ENCODE measurements around the gene FASN.
"Not testable (repeated sequence)": the region's sequence is repeated elsewhere in the genome, so short reads cannot be mapped to it uniquely, and the experiment has no call there.

The FASN gene

GRCh38 chr17:82047914-82048570, 50.0 kb downstream of the FASN start:
- Histone ChIP-seq H3K27ac (ENCODE audit: insufficient read depth, low read depth, low read length, poor library complexity, severe bottlenecking) (no peak overlapping the region), H3K4me3 (ENCODE audit: insufficient read depth, low read depth, low read length) (no peak overlapping the region), H3K27me3 (ENCODE audit: control insufficient read depth, insufficient read depth, low read length, poor library complexity, severe bottlenecking) (no peaks in the 10 kb centered on the region), H3K36me3 (ENCODE audit: control insufficient read depth, insufficient read depth, low read length) (peaks cover 3% of the 10 kb centered on the region), H3K9me3 (ENCODE audit: control insufficient read depth, low read length) (no peaks in the 10 kb centered on the region), H3K4me1 (ENCODE audit: control insufficient read depth, insufficient read depth, low read length) (peaks cover 7% of the 10 kb centered on the region)
- WGBS, 2 experiments, result 88 to 92% methylated on average over 25 of the region's 25 CpGs

GRCh38 chr17:82047379-82047778, 50.7 kb downstream of the FASN start:
- H3K9me3 ChIP-seq (ENCODE audit: control insufficient read depth, low read length), result no peaks in the 10 kb centered on the region
- no peaks in the 10 kb centered on the region for H3K27me3 ChIP-seq (ENCODE audit: control insufficient read depth, insufficient read depth, low read length, poor library complexity, severe bottlenecking)
- H3K4me3 ChIP-seq (ENCODE audit: insufficient read depth, low read depth, low read length), result no peak overlapping the region
- peaks cover 5% of the 10 kb centered on the region for H3K4me1 ChIP-seq (ENCODE audit: control insufficient read depth, insufficient read depth, low read length)
- H3K36me3 ChIP-seq (ENCODE audit: control insufficient read depth, insufficient read depth, low read length), result peaks cover 3% of the 10 kb centered on the region
- H3K27ac ChIP-seq (ENCODE audit: insufficient read depth, low read depth, low read length, poor library complexity, severe bottlenecking), result no peak overlapping the region
- 93 to 95% methylated on average over 24 of the region's 24 CpGs for WGBS, 2 experiments

DNA sequence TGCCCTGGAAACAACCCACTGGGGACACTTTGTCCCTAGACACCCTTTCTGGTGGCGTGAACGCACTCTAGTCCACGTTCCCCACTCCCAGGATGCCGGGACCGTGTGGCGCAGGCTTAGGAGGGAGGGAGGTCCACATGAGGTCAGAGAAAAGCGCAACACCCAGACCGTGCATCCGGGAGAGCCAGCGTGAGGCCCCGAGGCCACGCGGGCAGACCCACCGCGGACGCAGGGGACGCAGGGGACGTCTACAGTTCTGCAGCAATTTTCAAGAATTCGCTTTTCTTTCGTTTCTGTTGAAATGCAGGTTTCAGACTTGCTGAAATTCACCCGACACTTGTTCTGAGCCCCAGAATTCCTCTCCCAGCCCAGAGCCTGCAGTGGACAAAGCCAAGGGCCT, 51.1 kb downstream of the FASN start:
- no peak overlapping the region for H3K4me3 ChIP-seq (ENCODE audit: insufficient read depth, low read depth, low read length)
- H3K36me3 ChIP-seq (ENCODE audit: control insufficient read depth, insufficient read depth, low read length), result peaks cover 3% of the 10 kb centered on the region
- H3K27ac ChIP-seq (ENCODE audit: insufficient read depth, low read depth, low read length, poor library complexity, severe bottlenecking), result no peak overlapping the region
- WGBS, 2 experiments, result 95% methylated on average over 21 of the region's 21 CpGs
- H3K27me3 ChIP-seq (ENCODE audit: control insufficient read depth, insufficient read depth, low read length, poor library complexity, severe bottlenecking), result no peaks in the 10 kb centered on the region
- H3K9me3 ChIP-seq (ENCODE audit: control insufficient read depth, low read length), result no peaks in the 10 kb centered on the region
- peaks cover 5% of the 10 kb centered on the region for H3K4me1 ChIP-seq (ENCODE audit: control insufficient read depth, insufficient read depth, low read length)

DNA sequence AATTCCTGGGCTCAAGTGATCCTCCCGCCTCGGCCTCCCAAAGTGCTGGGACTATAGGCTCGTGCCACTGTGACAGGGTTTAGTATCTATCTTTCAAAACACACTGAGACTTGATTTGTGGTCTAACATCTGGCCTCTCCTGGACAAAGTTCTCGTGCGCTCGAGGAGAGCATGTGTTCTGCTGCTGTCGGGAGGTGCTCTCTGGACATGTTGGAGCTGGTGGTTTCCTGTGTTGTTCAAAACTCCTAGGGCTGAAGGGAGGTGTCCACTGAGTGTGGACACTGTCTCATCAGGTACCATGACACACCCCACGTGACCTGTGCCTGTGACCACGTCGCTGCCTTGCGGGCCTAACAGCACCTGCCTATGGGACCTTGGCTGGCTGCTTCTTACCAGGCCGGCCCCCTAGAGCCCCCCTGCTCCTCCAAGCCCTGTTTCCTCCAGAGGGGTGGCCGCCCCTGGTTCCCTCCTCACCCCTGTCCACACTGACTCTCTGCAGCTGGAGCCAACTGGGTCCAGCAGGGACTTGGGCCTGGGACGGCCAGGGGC, 52.0 kb downstream of the FASN start:
- no peaks in the 10 kb centered on the region for H3K9me3 ChIP-seq (ENCODE audit: control insufficient read depth, low read length)
- WGBS, 2 experiments, result 94% methylated on average over 14 of the region's 14 CpGs

GRCh38 chr17:82043507-82043906, 54.5 kb downstream of the FASN start:
- Histone ChIP-seq H3K36me3 (ENCODE audit: control insufficient read depth, insufficient read depth, low read length) (no peaks in the 10 kb centered on the region), H3K4me1 (ENCODE audit: control insufficient read depth, insufficient read depth, low read length) (no peaks in the 10 kb centered on the region), H3K4me3 (ENCODE audit: insufficient read depth, low read depth, low read length) (no peak overlapping the region), H3K27ac (ENCODE audit: insufficient read depth, low read depth, low read length, poor library complexity, severe bottlenecking) (no peak overlapping the region), H3K9me3 (ENCODE audit: control insufficient read depth, low read length) (no peaks in the 10 kb centered on the region), H3K27me3 (ENCODE audit: control insufficient read depth, insufficient read depth, low read length, poor library complexity, severe bottlenecking) (no peaks in the 10 kb centered on the region)
- 73 to 74% methylated on average over 16 of the region's 16 CpGs for WGBS, 2 experiments

More for the DNA sequence above, 52.0 kb downstream of the FASN start:
- Histone ChIP-seq H3K4me3 (ENCODE audit: insufficient read depth, low read depth, low read length) (no peak overlapping the region), H3K27ac (ENCODE audit: insufficient read depth, low read depth, low read length, poor library complexity, severe bottlenecking) (no peak overlapping the region), H3K4me1 (ENCODE audit: control insufficient read depth, insufficient read depth, low read length) (peaks cover 4% of the 10 kb centered on the region), H3K27me3 (ENCODE audit: control insufficient read depth, insufficient read depth, low read length, poor library complexity, severe bottlenecking) (no peaks in the 10 kb centered on the region), H3K36me3 (ENCODE audit: control insufficient read depth, insufficient read depth, low read length) (peaks cover 3% of the 10 kb centered on the region)

- Histone ChIP-seq H3K9me3 (ENCODE audit: control insufficient read depth, low read length) (no peaks in the 10 kb centered on the region), H3K36me3 (ENCODE audit: control insufficient read depth, insufficient read depth, low read length) (no peaks in the 10 kb centered on the region), H3K4me3 (ENCODE audit: insufficient read depth, low read depth, low read length) (no peak overlapping the region), H3K27me3 (ENCODE audit: control insufficient read depth, insufficient read depth, low read length, poor library complexity, severe bottlenecking) (no peaks in the 10 kb centered on the region), H3K4me1 (ENCODE audit: control insufficient read depth, insufficient read depth, low read length) (no peaks in the 10 kb centered on the region), H3K27ac (ENCODE audit: insufficient read depth, low read depth, low read length, poor library complexity, severe bottlenecking) (no peak overlapping the region)
- 94 to 95% methylated on average over 9 of the region's 9 CpGs for WGBS, 2 experiments
Observed at GRCh38 chr17:82042649-82043048, 55.4 kb downstream of the FASN start.

DNA sequence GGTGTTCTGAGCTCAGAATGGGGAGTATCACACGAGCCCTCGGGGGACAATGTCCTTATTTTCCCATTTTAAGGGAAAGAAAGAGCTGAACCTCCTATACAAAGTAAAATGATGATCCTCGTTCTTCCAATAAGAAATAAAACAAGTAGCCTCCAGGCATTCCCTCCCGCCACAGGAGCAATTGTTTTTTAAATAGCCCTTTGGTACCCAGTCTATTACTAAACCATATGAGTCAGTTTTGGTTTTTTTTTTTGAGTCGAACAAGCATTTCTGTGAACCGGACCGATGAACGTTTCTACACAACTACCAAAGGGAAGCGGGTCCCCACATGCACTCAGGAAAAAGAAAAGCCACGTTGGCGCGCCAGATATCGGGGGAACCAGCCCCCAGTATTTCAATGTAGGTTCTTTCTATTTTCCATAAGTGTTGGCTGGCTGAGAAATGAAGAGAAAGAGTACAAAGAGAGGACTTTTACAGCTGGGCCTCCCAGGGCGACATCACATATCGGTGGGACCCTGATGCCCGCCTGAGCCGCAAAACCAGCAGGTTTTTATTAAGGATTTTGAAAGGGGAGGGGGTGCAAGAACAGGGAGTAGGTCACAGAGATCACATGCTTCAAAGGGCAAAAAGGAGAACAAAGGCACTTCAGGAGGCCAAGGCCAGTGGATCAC, 56.8 kb downstream of the FASN start:
- H3K4me3 ChIP-seq (ENCODE audit: insufficient read depth, low read depth, low read length), result no peak overlapping the region
- H3K9me3 ChIP-seq (ENCODE audit: control insufficient read depth, low read length), result no peaks in the 10 kb centered on the region
- H3K36me3 ChIP-seq (ENCODE audit: control insufficient read depth, insufficient read depth, low read length), result no peaks in the 10 kb centered on the region
- peaks cover 6% of the 10 kb centered on the region for H3K27me3 ChIP-seq (ENCODE audit: control insufficient read depth, insufficient read depth, low read length, poor library complexity, severe bottlenecking)
- no peaks in the 10 kb centered on the region for H3K4me1 ChIP-seq (ENCODE audit: control insufficient read depth, insufficient read depth, low read length)
- 81% methylated on average over 17 of the region's 17 CpGs for WGBS, 2 experiments
- no peak overlapping the region for H3K27ac ChIP-seq (ENCODE audit: insufficient read depth, low read depth, low read length, poor library complexity, severe bottlenecking)

- H3K36me3 ChIP-seq (ENCODE audit: control insufficient read depth, insufficient read depth, low read length), result no peaks in the 10 kb centered on the region
- 93 to 94% methylated on average over 8 of the region's 8 CpGs for WGBS, 2 experiments
- peaks cover 7% of the 10 kb centered on the region for H3K27me3 ChIP-seq (ENCODE audit: control insufficient read depth, insufficient read depth, low read length, poor library complexity, severe bottlenecking)
- no peaks in the 10 kb centered on the region for H3K4me1 ChIP-seq (ENCODE audit: control insufficient read depth, insufficient read depth, low read length)
- no peak overlapping the region for H3K27ac ChIP-seq (ENCODE audit: insufficient read depth, low read depth, low read length, poor library complexity, severe bottlenecking)
- no peaks in the 10 kb centered on the region for H3K9me3 ChIP-seq (ENCODE audit: control insufficient read depth, low read length)
- no peak overlapping the region for H3K4me3 ChIP-seq (ENCODE audit: insufficient read depth, low read depth, low read length)
Observed at GRCh38 chr17:82039695-82040299, 58.2 kb downstream of the FASN start.

DNA sequence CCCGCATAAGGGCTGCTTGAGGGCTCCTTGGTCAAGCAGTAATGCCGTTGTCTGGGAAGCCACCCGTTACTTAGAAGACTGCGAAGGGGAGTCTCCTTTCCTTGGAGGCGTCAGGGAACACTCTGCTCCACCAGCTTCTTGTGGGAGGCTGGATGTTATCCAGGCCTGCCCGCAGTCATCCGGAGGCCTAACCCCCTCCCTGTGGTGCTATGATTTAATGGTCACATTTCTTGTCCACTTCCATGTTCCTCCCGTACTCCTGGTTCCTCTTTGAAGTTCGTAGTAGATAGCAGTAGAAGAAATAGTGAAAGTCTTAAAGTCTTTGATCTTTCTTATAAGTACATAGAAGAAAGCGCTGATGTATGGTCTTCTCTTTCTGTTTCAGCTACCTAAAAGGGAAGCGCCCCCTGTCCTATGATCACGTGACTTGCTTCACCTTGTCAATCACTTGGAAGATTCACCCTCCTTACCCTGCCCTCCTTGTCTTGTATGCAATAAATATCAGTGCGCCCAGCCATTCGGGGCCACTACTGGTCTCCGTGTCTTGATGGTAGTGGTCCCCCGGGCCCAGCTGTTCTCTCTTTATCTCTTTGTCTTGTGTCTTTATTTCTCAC, 59.1 kb downstream of the FASN start:
- not testable (repeated sequence) for H3K27ac ChIP-seq (ENCODE audit: insufficient read depth, low read depth, low read length, poor library complexity, severe bottlenecking); H3K27me3 ChIP-seq (ENCODE audit: control insufficient read depth, insufficient read depth, low read length, poor library complexity, severe bottlenecking); H3K4me1 ChIP-seq (ENCODE audit: control insufficient read depth, insufficient read depth, low read length); H3K4me3 ChIP-seq (ENCODE audit: insufficient read depth, low read depth, low read length); H3K36me3 ChIP-seq (ENCODE audit: control insufficient read depth, insufficient read depth, low read length); H3K9me3 ChIP-seq (ENCODE audit: control insufficient read depth, low read length)
- WGBS, 2 experiments, result 94 to 95% methylated on average over 16 of the region's 16 CpGs

DNA sequence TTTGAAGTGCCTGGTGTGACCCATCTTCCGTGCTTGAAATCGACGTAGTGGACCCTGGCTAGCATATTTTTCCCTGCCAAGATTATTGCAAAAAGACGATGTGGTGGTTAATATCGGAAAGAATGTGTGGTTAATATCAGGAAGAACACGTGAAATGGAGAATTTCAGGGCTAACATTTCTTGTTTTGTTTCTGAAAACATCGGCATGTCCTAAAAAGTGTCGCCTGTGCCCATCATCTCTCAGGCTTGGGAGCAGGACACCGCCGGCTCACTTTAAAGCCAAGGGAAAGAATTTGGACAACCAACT, 60.2 kb downstream of the FASN start:
- peaks cover under 1% of the 10 kb centered on the region for H3K4me1 ChIP-seq (ENCODE audit: control insufficient read depth, insufficient read depth, low read length)
- peaks cover 7% of the 10 kb centered on the region for H3K27me3 ChIP-seq (ENCODE audit: control insufficient read depth, insufficient read depth, low read length, poor library complexity, severe bottlenecking)
- 23 to 27% methylated on average over 10 of the region's 10 CpGs for WGBS, 2 experiments
- no peaks in the 10 kb centered on the region for H3K36me3 ChIP-seq (ENCODE audit: control insufficient read depth, insufficient read depth, low read length)
- H3K4me3 ChIP-seq (ENCODE audit: insufficient read depth, low read depth, low read length), result no peak overlapping the region
- H3K27ac ChIP-seq (ENCODE audit: insufficient read depth, low read depth, low read length, poor library complexity, severe bottlenecking), result no peak overlapping the region
- H3K9me3 ChIP-seq (ENCODE audit: control insufficient read depth, low read length), result no peaks in the 10 kb centered on the region
